HG03469 (cell line): ENCODE data around the gene LTK.

Experiments
- ATAC-seq: cut with Tn5 transposase; IDR thresholded peaks from one replicate; pipeline ENCODE4 v1.9.1; 2021; ENCODE audit warnings: mild to moderate bottlenecking, moderate library complexity, moderate number of reproducible peaks; ENCODE audit not compliant: unreplicated experiment

The LTK gene

DNA sequence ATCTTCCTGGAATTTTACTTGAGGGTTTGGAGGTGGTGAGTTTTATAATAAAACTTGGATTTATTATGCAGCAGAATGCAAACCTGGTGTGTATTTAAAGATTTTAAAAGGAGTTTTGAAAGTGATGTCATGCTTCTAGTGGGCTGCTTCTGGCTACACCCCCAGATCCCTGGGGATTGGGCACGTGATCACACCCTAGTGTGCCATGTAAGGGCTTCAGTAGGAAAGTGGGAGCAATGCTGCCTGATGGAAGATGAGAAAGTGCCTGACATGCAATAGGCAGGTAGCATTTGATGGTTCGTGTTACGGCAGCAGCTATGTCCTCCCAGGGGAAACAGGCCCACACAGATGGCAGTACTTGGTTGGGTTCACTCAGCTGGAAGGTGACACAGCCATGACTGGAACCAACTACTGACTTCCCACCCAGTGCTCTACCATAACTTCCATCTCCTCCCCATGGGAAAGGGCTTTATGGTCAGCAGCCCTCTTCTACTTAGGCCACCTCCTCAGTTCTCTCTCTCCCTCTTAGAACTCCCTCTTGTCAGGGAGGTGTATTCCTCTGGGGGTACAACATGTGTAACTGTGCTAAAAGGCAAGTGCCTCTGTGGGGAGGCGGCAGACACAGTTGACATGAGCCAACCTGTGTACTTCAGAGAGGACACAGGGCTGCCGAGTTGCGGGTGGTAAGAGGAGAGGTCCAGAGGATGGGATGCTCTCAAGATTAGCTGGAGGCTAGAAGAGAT, 14.3 kb downstream of the LTK start:
- ATAC-seq, result no peak

DNA sequence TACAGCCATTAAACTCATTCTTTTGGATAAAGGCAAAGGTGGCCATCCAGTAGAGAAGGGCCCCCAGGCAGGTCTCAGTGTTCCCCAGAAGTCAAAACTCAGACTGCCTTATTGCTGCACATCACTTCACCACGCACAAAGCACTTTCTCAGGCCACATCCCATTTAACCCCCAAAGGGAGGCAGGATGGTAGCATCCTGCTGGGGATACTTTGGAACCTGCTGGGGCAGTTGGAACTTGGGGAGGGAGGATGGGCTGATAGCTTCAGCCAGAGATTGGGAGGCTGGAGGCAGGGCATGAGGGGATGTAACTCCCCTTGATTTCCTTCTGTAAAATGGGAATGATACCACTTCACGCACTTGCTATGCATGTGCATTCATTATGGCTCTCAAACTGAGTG, 15.0 kb downstream of the LTK start:
- ATAC-seq, result no peak

DNA sequence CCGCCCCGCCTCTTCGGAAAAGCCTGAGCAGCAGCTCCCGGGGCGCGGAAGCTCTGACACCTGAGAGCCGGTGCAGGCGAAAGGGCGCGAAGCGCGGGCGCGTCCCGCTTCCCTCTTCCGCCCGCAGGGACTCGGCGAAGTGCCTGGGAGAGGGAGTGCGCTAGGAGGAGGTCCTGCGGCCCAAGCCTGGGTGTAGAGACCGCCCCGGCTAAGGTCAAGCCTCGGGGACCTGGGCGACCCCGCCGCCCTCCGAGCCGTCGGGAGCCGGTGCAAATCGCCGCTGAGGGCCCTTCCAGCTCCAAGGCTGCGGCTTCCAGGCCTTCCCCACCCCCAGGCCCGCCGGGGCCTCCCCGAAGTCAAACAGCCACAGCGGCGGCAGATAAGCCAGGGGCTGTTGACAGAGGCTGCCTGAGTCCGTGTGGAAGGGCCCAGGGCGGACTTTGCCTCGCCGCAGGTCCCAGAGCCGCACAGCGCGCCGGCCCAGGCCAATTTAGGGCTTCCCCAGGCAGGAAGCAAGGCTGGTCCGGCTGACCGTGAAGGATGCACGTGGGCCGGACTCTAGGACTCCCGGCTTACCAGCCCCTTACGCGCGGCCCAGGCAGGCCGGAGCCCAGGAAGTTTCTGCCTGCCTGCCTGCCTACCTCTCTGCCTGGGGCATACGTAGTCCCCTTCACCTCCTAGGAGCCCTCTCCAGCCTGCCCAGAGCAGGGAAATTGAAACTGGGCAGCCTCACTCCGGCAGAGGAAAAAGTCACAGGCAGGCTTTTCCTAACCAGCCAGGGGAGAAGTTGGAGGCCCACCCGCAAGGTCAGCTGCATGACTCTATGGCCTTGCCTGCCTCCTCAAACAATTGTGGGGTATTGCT, 17.7 kb downstream of the LTK start:
- ATAC-seq, result no peak

DNA sequence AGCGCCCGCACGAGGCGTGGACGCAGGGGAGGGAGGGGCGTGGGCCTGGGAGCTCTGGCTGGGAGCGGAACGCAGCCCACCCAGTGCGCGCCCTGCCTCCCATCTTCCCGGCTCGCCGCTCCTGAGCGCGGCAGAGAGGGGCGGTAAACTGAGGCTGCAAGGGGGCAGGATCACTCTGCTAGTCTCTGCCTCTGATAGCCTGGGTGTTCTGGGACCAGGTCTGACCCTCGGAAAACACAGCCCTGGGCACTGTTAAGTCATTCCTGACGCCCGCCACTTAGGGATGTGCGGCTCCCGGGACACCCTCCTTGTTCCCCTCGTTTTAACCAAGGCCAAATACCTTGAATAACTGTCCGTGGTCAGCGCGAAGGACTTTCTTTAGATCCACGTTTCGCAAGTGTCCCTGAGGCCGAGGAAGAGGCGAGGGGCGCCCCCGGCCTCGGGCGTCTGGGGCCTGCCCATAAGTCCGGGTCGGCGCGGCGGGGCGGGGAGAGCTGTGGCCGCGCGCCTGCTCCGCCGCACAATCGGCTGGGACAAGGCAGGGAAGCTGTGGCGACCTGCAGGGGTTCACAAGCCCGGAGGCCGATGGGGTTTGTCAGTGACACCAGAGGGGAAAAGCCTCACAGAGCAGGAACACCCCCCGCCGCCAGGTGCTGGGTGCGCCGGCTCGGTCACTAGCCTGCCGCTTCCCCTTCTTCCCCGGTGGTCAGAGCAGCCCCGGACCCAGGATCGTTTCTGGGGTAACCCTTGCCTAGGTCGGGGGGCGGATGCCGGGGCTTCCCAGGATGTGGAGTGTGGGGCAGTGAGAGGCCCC, 18.5 kb downstream of the LTK start:
- ATAC-seq, result no peak

DNA sequence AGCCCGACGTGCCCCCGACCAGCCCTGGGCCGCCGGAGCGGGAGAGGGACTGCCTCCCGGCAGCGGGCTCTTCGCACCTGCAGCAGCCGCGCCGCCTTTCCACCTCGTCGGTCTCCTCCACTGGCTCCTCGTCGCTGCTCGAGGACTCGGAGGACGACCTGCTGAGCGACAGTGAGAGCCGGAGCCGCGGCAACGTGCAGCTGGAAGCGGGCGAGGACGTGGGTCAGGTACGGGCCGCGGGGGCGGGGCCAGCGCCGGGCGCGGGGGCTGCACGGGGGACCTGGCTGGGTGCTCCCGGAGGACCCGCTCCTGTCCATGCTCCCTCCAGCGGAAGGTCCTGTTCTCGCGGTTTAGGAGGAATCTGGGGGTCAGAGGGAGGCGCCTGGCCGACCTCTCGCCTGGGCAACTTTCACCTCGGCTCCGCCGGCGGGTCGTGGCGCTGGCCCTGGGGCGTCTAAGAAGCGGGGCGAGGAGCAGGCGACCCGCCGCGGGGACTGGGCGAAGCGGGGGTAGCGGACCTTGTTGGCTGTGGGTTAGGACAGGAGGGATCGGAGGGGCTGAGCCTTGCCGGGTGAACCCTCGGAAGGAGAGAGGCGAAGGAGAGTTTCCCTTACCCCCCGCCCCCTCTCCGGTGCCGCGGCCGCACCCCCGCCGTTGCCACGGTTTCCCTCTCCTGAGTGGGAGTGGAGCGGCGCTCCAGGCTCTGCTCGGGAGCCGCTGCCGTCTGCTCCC, 19.3 kb downstream of the LTK start:
- no peak for ATAC-seq

DNA sequence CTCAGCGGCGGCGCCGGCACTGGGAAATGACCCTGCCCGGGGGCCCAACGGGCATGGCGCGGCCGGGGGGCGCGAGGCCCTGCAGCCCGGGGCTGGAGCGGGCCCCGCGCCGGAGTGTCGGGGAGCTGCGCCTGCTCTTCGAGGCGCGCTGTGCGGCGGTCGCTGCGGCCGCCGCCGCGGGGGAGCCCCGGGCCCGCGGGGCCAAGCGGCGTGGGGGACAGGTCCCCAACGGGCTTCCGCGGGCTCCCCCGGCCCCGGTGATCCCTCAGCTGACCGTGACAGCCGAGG, 19.8 kb downstream of the LTK start:
- ATAC-seq, result no peak

DNA sequence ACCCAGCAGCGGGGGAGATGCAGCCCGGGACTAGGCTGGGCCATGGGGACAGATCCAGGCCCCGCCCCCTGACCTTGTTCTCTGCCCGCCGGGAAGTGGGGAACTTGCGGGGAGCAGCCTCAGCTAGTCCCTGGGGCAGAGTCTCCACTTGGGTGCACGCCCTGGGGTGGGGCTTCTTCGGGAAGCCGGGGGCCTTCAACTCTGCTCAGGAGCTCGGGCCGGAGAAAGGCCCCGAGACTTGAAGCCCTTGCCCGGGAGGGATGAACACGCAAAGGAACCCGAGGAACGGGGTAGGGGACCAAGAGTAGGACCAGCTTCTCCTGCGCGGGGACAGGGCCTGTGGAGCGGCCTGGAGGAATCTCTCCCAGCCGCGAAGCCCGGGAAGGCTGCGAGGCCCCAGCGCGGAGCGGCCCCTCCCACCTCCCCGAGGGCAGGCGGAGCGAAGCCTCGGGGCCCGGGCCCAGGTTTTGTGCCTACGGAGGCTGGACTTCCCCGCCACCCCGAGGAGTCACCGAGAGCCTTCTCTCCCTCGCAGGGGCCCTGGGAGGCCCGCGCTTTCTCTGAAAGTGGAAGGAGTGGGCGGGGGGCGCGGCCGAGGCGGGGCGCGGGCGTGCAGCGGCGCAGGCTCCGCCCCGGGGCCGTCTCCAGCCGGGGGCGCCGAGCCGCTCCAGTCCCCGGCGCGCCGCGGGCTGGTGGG, 20.3 kb downstream of the LTK start, which contains the start of gene ITPKA:
Gene ITPKA (plus strand): TSS at position 670 of the 697 bp plus-strand sequence. CDS start 54 bp downstream, outside the sequence.
- ATAC-seq, result no peak

DNA sequence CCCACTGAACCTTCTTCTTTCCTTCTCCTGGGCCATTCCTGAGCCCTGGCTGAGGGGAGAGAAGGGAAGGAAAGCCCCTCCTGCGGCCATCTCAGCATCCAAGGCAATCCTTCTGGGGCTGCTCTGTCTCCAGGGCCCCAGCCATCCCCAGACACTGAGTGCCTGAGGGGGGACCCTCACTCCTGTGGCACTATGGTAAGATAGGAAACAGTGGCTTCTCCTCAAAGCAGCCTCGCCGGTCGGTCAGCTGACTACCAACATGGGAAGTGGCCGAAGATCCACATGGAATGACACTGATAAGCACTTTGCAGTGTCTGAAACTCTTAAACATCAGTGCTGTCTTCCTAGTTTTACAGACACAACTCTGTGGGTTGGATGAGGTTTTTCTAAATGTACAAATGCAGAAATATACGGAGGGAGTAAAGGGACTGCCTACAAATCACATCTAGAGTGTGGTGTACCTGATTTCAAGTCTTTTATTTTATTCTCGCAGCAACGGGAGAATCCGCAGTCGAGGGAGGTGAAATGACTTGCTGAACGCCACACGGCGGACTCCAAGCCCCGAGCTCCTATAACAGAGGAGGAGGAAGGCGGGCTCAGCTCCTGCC, 20.9 kb downstream of the LTK start:
- ATAC-seq, result no peak

DNA sequence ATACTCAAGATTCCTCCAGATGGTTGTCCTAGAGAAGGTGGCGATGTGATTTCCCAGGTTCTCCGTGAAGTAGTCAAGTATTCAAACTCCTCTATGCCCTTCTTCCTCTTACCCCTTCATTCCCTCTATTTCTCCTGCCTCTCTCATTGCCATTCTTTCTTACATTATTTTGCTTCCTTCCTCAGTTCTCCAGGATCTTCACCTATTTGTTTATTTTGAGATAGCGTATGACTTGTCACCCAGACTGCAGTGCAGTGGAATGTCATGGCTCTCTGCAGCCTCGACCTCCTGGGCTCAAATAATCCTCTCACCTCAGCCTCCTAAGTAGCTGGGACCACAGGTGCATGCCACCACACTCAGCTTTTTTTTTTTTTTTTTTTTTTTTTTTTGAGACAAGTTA, 21.7 kb downstream of the LTK start:
- no peak for ATAC-seq

DNA sequence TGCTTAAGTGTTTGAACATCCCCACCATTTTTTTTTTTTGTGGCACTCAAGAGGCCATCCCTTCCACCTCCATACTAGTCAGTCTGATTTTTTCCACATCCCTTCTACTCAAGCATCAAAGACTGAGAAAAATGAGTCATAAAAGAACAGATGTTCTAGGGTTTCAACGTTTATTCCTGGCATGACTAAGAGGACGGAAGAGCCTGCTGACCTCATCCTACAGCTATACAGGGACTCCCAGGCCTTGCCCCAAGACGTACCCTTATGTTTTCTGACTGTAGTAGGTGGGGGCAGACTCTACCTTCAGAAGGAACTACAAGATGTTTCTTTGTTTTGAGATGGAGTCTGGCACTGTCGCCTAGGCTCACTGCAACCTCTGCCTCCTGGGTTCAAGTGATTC, 23.3 kb downstream of the LTK start:
- ATAC-seq, result no peak

DNA sequence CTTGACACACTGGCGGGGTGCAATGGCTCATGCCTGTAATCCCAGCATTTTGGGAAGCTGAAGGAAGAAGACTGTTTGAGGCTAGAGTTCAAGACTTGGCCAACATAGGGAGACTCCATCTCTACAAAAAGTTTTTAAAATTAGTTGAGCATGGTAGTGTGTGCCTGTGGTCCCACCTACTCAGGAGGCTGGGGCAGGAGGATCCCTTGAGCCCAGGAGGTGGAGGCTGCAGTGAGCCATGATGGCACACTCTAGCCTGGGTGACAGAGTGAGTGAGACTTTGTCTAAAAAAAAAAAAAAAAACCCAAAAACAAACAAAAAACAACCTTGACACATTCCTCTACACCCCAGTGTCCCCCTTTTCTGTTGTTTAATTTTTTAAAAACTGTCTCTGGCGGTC, 24.0 kb downstream of the LTK start:
- no peak for ATAC-seq

DNA sequence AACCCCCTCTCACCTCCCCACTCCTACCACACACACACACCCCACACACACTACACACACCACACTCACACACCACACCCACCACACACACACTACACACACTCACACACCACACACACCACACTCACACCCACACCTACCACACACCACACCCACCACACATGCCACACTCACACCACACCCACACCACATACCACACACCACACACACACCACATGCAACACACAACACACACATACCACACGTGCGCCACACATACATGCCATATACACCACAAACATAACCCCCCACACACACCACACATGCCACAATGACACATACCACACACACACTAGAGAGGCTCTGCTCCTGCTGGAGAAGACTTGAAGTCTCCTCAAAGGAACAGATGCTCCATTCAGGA, 25.8 kb downstream of the LTK start:
- ATAC-seq, result no peak

DNA sequence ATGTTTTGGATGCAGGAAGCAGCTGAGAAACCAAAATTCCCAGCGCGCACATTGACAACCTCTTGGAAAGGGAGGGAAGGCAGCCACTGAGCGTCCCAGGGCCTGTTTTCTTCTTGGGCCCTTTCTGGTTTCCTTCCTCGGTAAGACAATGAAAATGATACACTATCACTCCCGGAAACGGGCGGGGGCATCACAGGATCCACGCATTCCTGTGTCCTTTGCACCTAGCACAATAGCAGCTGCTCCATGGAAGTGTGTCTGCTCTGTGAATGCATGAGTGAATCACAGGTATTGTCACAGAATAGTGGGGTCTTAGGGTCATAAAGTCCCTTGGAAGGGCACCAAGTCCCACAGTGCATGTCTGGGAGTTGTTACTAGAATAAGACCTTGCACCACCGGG, 26.2 kb downstream of the LTK start:
- ATAC-seq, result no peak

DNA sequence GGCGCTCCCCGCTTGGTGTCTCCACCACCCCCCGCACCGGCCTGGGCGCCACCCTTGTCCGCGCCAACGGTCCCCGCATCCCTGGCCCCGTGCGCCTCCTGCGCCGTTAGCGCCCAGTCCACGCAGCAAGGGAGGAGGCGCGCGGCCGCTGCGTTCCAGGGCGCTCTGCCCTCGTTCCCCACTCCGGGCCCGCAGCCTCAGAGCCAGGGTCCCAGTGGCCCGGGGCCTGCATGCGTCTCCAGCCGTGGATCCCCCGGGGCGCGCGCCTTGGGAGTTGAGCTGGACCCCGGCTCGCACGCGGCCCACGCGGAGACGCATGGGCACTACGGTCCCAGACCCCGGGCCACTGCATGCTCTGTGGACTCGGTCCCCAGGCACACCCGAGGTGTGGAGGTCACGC, 27.3 kb downstream of the LTK start:
- ATAC-seq, result no peak

DNA sequence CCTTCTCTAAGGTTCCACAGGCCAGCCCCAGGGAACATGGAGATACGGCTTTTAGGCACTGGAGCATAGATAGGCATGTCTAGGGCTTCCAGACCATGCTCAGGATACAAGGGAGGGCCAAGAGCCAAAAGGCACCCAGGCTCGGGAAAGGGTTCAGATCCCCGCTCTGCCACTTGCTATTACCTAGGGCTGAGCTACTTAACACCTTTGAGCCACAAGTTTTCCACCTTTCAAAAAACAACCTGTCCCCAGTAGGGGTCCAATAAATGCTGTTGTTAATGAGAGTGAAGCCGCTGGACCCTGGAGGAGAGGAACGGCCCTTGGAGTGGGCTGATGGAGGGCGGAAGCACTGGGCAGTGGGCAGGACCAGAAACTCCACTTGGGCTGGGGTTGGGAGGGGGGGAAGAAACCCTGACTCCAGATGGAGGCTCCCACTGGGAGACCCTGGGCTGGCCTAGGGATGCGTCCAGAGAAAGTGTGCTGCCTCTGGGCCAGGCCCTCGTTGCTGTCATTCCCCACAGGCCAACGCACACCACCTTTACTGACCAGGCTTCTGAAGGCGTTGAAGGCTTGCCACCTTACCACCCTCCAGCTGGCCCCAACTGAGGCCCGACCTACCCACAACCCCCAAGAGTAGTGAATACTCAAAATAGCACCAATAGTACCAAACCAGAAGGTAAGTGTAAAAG, 28.5 kb downstream of the LTK start:
- no peak for ATAC-seq

DNA sequence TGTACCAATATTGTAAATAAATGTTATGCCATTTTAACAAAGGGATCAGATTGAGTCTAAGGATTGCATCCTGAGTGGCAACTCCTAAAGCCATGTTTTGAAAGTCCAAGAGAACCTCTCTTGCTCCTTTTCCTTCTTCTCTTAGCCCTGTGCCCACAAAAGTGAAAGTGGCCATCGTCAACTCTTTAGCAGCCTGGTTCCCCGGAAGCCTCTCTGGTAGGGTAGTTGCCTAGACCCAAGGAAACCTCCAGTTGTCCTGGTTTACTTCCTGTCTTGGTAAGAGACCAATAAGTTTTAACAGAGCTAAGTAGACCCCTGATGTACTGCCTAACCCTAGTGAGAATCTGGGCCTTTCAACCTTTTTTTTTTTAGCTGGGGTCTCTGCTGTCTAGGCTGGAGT, 30.1 kb downstream of the LTK start:
- ATAC-seq, result no peak

DNA sequence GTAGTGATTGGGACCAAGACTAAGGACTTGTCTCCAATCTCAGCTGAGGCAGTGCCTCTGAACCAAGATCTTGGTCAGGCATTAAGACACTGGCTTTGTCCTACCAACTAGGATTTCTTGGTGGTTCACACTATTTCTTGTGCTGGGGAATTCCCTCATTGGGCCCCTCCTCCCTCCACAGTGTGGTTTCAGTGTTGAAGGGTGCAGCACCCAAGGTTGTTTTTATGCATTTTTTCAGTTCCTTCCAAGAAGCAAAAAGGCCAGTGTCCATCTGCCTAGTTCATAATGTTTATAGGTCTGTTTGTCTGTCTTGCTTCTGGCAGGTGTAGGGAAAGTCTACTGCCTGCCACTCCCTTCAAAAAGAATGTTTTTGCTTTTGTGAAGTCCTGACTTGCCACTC, 30.5 kb downstream of the LTK start:
- ATAC-seq, result no peak

DNA sequence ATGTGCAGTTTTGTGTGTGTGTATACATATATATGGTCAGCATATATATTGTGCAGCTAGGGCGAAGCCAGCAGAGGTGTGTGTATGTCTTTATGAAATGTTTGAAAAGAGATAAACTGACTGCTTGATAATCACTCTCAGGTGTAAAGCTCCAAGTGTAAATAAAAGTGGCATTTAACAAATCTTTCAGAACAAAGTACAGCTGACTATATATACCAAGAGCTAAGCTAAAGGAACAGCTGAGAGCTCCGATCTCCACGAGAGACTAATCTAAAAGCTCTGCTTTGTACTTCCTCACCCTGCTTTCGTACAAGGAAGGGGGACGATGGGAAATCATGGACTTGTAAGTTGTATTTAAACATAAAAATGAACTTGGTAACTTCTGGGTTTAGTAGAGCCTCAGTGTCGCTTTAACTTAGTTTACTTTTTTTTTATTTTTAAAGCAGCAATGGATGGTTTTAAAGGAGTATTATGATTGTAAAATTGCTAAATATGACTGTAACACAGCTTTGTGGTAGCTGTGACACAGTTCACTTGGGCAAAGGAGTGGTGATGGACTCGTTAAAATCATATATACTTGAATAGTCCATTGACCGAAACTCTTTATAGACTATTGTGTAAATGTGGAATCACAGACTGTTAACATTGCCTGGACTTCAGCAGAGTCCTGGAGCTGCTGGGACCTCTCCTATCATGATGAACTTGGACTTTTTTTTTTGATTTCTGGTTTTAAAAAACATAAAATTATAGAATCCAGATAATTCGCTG, 31.3 kb downstream of the LTK start:
- no peak for ATAC-seq
